Nephron (organoid): Measurements from ENCODE around the gene RFX2.

ENCODE experiments used
- H3K27ac Mint-ChIP-seq, 3 experiments: 2 replicates each; pipeline ENCODE4 v1.8.0; 2020; ENCODE audit warnings: mixed read lengths in 3 of 3, mild to moderate bottlenecking in 2 of 3, moderate library complexity in 1 of 3
- H3K27me3 Mint-ChIP-seq: 2 replicates; pipeline ENCODE4 v1.8.0; 2021; ENCODE audit warnings: low read depth, mild to moderate bottlenecking, moderate library complexity, mixed read lengths
- H3K36me3 Mint-ChIP-seq: 2 replicates; pipeline ENCODE4 v1.8.0; 2020; ENCODE audit warnings: low read depth, mixed read lengths
- H3K4me1 Mint-ChIP-seq: 2 replicates; pipeline ENCODE4 v1.8.0; 2020; ENCODE audit warnings: mixed read lengths
- H3K4me3 Mint-ChIP-seq, 3 experiments: 2 replicates each; pipeline ENCODE4 v1.8.0; 2020; ENCODE audit warnings: mild to moderate bottlenecking in 3 of 3, mixed read lengths in 3 of 3, moderate library complexity in 2 of 3
- H3K9me3 Mint-ChIP-seq: 2 replicates; pipeline ENCODE4 v1.8.0; 2020; ENCODE audit warnings: mixed read lengths
- TF ChIP-seq, protein P1 (sequence below), 3 experiments: fragments of 200-600 bp; sonication (generic); IDR thresholded peaks; one replicate each; pipeline ENCODE4 v1.5.0; 2021; ENCODE audit warnings: antibody characterized with exemption in 3 of 3; ENCODE audit not compliant: unreplicated experiment in 3 of 3

The RFX2 gene

DNA sequence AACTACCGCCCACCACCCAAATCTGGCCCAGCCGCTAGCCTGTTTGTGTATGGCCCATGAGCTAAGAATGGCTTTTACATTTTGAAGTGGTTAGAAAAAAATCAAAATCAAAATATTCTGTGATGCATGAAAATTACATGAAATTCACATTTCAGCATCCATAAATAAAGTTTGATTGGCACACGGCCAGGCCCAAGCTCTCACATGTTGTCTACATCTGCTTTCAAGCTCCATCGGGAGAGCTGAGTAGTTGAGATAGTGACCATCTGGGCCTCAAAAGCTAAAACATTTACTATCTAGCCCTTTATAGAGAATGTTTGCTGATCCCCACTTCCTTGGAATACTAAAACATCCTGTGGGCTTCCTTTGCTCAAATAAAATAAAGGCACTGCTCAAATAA is 14.5 kb downstream of the RFX2 start:
- TF ChIP-seq, protein P1, sequence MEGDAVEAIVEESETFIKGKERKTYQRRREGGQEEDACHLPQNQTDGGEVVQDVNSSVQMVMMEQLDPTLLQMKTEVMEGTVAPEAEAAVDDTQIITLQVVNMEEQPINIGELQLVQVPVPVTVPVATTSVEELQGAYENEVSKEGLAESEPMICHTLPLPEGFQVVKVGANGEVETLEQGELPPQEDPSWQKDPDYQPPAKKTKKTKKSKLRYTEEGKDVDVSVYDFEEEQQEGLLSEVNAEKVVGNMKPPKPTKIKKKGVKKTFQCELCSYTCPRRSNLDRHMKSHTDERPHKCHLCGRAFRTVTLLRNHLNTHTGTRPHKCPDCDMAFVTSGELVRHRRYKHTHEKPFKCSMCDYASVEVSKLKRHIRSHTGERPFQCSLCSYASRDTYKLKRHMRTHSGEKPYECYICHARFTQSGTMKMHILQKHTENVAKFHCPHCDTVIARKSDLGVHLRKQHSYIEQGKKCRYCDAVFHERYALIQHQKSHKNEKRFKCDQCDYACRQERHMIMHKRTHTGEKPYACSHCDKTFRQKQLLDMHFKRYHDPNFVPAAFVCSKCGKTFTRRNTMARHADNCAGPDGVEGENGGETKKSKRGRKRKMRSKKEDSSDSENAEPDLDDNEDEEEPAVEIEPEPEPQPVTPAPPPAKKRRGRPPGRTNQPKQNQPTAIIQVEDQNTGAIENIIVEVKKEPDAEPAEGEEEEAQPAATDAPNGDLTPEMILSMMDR (IDR thresholded peaks at IDR 0.05; ENCODE audit: unreplicated experiment in 3 of 3) = no peak
- Mint-ChIP-seq H3K9me3 (no peaks in the 10 kb centered on the region), H3K36me3 (no peaks in the 10 kb centered on the region), H3K4me3 (no peak overlapping the region), H3K27me3 (no peaks in the 10 kb centered on the region), H3K4me1 (peaks cover 33% of the 10 kb centered on the region), H3K27ac (no peak overlapping the region)

DNA sequence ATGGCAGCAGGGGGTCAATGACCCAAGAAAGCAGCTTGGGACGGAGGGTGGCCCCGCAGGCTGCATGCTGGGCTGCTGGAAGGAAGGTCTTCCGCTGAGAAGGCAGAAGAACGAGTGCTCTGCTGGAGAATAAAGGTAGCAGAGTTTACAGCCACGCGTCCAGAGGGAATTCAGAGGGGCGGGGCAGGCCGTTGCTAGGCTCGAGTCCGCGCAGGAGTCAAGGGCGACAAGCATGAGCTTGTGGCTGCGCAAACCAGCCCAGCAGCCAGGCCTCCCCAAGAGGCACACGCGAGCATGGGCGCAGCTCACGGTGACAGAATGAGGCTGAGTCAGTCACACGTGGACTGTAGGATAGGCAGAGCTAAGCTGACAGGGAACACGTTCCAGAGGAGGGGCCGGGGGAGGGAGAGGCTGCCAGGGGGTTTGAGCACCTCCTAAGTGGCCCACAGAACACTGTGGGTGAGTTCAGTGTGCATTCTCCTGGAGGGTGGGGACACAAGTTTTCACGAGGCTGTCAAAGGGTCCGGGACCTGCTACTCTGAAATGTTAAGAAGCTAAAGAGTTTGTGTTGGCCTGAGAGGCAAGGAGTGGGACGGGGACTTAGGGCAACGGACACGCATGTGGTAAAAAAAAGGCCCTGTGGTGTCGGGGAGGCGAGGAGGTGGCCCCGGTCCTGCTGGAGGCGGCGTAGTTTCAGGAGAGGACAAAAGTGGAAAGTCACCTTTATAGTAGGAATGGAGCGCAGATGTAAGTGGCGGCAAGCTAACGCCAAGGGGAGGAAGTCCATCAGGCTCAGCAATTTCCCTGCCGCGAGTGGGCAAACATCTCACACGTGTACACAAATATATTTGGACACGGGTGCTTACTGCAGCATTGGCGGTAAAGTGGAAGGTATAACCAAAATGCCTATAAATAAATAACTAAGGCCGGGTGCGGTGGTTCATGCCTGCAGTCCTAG is 17.7 kb downstream of the RFX2 start:
- H3K4me3 Mint-ChIP-seq = peak overlapping the region; percentile 58 to 68 (median 64)
- peaks cover 33% of the 10 kb centered on the region for H3K4me1 Mint-ChIP-seq
- H3K27ac Mint-ChIP-seq = peak overlapping the region; percentile 85 to 97 (median 90)
- no peaks in the 10 kb centered on the region for H3K27me3 Mint-ChIP-seq
- no peaks in the 10 kb centered on the region for H3K36me3 Mint-ChIP-seq
- H3K9me3 Mint-ChIP-seq = no peaks in the 10 kb centered on the region
- TF ChIP-seq, protein P1 (IDR thresholded peaks at IDR 0.05; ENCODE audit: unreplicated experiment in 3 of 3) = no peak

DNA sequence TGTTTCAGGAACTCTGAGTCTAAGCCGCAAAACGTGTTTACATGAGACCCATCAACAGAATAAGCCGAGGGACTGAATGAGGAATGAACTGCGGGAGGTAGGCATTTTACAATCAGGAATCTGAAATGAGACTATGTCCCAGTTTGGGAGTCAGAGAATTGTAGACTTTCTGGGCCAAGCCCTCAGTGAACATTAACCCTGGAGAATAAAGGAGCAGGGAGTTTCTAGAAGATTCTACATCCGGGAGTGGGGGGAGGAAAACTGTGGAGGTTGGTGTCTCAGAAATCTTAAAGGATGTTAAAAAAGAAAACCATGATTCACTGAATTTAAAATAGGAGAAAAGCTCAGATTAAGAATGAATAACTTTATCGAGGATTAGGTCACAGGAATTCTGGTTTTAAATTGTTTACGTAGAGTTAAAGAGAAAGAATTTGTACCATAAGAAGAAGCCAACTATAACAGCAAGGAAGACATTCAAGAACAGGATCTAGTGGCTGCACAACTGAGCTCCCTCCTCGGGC is 18.5 kb downstream of the RFX2 start:
- Mint-ChIP-seq H3K9me3 (no peaks in the 10 kb centered on the region), H3K4me3 (peak overlapping the region; percentile 58 to 68 (median 64)), H3K36me3 (no peaks in the 10 kb centered on the region), H3K27ac (peak overlapping the region; percentile 85 to 97 (median 90)), H3K4me1 (peaks cover 40% of the 10 kb centered on the region), H3K27me3 (peaks cover 3% of the 10 kb centered on the region)
- TF ChIP-seq, protein P1 (IDR thresholded peaks at IDR 0.05; ENCODE audit: unreplicated experiment in 3 of 3) = no peak

DNA sequence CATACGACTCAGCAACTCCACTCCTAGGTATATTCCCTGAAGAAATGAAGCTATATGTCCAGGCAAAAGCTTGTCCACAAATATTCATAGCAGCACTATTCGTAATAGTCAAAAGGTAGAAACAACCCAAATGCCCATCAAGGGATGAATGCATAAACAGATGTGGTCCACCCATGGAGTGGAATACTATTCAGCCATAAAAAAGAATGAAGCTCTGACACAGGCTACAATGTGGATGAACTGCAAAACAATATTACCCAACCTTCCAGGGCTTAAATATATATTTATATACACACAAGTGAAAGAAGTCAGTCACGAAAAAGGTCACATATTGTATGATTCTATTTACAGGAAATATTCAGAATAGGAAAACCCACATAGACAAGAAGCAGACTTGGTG is 19.7 kb downstream of the RFX2 start:
- TF ChIP-seq, protein P1 (IDR thresholded peaks at IDR 0.05; ENCODE audit: unreplicated experiment in 3 of 3) = no peak
- H3K36me3 Mint-ChIP-seq = no peaks in the 10 kb centered on the region
- H3K4me1 Mint-ChIP-seq = peaks cover 47% of the 10 kb centered on the region
- H3K27me3 Mint-ChIP-seq = peaks cover 3% of the 10 kb centered on the region
- H3K9me3 Mint-ChIP-seq = no peaks in the 10 kb centered on the region
- peak overlapping the region in 1 of 3 experiments; percentile 42 for H3K27ac Mint-ChIP-seq
- no peak overlapping the region for H3K4me3 Mint-ChIP-seq

DNA sequence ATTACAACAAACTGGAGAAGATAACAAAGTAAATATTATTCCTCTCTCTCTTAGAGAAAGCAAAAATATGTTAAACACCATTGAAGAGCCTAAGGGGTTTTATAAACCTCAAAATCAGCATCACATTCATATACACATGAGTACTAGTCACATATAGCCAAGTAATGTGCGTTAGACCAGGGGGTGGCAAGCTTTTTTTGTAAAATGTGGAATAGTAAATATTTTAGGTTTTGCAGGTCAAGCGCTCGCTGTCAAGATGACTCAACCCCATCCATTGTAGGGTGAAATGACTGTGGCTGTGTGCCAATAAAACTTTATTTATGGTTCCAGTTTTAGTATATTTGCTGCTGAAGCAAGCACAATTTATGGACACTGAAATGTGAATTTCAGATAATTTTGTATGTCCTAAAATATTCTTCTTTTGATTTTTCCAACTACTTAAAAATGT is 21.7 kb downstream of the RFX2 start:
- H3K9me3 Mint-ChIP-seq = no peaks in the 10 kb centered on the region
- peak overlapping the region; percentile 86 to 97 (median 96) for H3K27ac Mint-ChIP-seq
- no peaks in the 10 kb centered on the region for H3K36me3 Mint-ChIP-seq
- peaks cover 47% of the 10 kb centered on the region for H3K4me1 Mint-ChIP-seq
- TF ChIP-seq, protein P1 (IDR thresholded peaks at IDR 0.05; ENCODE audit: unreplicated experiment in 3 of 3) = no peak
- H3K4me3 Mint-ChIP-seq = no peak overlapping the region
- peaks cover 3% of the 10 kb centered on the region for H3K27me3 Mint-ChIP-seq
